Measurements from ENCODE around the gene ZMYND10. TPM values are rescaled to one million over a fixed set of nuclear protein-coding genes. Genes with fewer than 3 reads are reported as not detected.

ZMYND10 gene
- total and polyA plus RNA-seq, 5 experiments from 2014 or later = 3.6 to 4.0 TPM; not detected in 3

DNA sequence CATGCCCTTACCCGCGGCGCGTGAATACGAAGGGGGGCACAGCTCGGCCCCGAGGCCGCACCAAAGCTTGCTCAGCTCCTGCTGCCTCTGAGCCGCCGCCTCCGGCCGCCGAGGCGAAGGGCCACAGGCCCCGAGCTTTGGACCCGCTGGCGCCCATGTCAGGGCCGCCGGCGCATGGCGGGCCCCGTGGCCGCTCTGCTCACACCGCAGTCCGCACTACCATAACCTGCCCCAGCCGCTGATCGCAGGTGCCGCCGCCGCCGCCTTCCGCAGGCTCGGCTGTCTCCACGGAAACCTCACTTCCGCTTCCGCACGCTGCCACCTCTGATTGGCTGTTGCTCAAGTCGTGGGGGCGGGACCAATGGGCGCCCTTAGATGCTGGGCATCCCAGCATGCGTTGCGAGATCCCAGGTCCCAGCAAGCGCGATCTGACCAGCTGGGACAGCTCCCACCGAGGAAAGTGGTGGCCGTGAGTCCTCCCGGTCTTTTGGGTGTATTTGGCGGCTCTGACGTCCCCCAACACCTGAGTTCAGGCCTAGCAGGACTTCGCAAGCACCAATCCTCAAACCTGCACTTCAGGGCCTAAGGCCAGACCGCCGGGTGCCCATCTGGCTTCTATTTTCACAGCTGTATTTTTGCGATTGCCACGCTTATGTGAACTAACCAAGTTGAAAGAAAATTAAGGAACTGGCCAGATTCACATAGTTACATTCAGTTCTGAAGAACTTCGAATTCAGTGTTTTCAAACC is 17.4 kb downstream of the ZMYND10 start, which contains the start of gene TUSC2:
TSS of gene TUSC2 (minus strand) at position 281 of the 749 bp plus-strand sequence. CDS start at position 157, 124 bp downstream.
- Mint-ChIP-seq H3K36me3 (peaks cover 0 to 32% (median 0%) of the 10 kb centered on the region in 3 donors), H3K27me3 (no peaks in the 10 kb centered on the region), H3K9me3 (no peaks in the 10 kb centered on the region), H3K27ac (peak within 1 kb of the TSS; percentile 85 to 97 (median 95)), H3K4me1 (peaks cover 6 to 38% (median 34%) of the 10 kb centered on the region in 4 donors), H3K4me3 (peak within 1 kb of the TSS; percentile 84 to 97 (median 94))
- ATAC-seq (peak; percentile 93 to 96), DNase-seq (peak; percentile 89 to 97 (median 92))
- POLR2A ChIA-PET = interaction anchor here (0.9 to 2.8 kb wide), 11 partner anchors 10 to 239 kb away, joined by 3 to 48 read pairs (median 9); partner anchors contain the start of genes C3orf18, CYB561D2, HYAL3 and IFRD2

DNA sequence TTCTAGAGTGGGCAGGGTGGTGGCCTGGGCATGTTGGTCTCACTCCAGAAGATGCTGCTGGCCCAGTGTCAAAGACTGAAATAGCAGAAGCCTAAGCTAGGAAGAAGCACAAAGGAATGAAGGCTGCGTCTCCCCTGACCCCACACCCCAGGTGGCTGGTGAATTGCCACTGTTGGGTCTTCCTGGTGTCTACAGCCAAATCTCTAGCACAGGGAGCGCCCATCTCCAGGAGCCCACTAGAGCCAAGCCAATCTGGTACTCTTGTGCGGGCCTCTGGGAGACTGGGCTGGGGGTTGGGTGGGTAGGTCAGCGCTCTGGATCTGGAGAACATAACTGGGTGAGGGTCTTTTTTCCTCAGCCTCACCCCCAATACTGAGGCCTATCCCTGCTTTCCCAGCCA is 18.4 kb downstream of the ZMYND10 start:
- no peak for DNase-seq

DNA sequence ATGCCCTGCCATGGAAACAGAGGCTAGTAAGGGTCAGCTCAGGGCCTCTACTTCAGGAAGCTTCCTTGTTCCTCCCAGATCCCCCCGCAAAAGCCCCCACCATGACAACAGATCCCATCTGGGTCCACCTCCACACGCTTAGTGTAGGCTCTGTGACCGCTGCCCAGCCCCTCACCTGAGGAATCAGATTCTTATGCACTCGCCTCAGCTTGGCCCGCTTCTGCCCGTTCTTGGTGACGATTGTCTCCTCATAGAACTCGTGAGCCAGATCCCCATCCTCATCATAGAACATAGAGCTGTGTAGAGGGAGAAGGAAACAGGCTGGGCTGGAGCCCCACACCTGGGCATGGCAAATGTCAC is 19.4 kb downstream of the ZMYND10 start:
- no peak for ATAC-seq
- H3K36me3 Mint-ChIP-seq = peaks cover 0 to 23% (median 0%) of the 10 kb centered on the region in 3 donors
- peak overlapping the region in 9 of 10 donors; percentile 4 to 97 (median 67) for H3K4me3 Mint-ChIP-seq
- H3K27ac Mint-ChIP-seq = peak overlapping the region in 5 of 10 donors; percentile 19 to 66 (median 43)
- DNase-seq = no peak
- H3K27me3 Mint-ChIP-seq = no peaks in the 10 kb centered on the region
- H3K4me1 Mint-ChIP-seq = peaks cover 6 to 44% (median 32%) of the 10 kb centered on the region in 4 donors
- H3K9me3 Mint-ChIP-seq = no peaks in the 10 kb centered on the region
- POLR2A ChIA-PET = interaction anchor here (0.6 to 2.8 kb wide), 4 partner anchors 10 to 38 kb away, joined by 3 to 15 read pairs (median 7); partner anchors contain the start of gene RASSF1

More for the DNA sequence above, 18.4 kb downstream of the ZMYND10 start:
- Mint-ChIP-seq H3K36me3 (peaks cover 0 to 31% (median 0%) of the 10 kb centered on the region in 3 donors), H3K27me3 (no peaks in the 10 kb centered on the region), H3K4me1 (peaks cover 6 to 40% (median 33%) of the 10 kb centered on the region in 4 donors), H3K4me3 (peak overlapping the region; percentile 69 to 97 (median 86)), H3K27ac (peak overlapping the region in 9 of 10 donors; percentile 31 to 96 (median 89)), H3K9me3 (no peaks in the 10 kb centered on the region)
- ATAC-seq = no peak
- POLR2A ChIA-PET = interaction anchor here (0.9 to 2.8 kb wide), 10 partner anchors 9 to 240 kb away, joined by 3 to 48 read pairs (median 11); partner anchors contain the start of genes C3orf18, CYB561D2, HYAL3 and IFRD2

DNA sequence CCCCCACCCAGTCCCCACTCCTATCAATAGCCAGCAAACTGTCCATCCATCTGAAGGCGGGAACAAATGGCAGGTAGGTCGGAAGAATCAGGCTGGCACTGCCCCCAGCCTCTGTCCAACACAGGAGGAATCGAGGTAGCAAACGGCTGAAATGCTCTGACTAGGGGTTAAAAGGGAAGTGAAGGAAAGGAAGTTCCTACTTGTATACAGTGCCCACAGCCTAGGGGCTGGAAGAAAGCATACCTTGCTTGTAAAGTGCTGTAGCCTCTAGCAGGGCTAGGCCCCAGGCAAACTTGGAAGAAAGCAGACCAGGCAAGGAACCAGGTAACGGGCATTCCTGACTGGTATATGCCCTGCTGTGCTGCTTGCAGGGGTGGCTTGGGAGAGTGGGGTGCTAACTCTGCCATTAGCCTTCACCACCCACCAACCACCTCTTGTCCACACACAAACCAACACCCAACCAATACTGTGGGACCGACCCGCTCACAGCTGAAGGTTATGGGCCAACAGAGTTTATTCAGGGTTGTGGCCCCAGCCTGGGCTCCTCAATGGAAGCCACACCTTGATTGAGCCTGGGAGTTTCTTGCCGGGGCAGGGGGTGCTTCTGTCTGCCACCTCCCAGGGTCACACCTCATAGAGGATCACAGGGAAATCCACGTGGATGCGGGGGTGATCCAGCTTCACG is 19.9 kb downstream of the ZMYND10 start:
- H3K4me1 Mint-ChIP-seq = peaks cover 7 to 44% (median 34%) of the 10 kb centered on the region in 4 donors
- peak overlapping the region in 2 of 10 donors; percentile 43 to 52 for H3K27ac Mint-ChIP-seq
- POLR2A ChIA-PET = interaction anchor here (0.6 to 0.8 kb wide), 2 partner anchors 10 to 12 kb away, joined by 3 to 5 read pairs; no protein-coding TSS in a partner anchor
- DNase-seq (no peak), ATAC-seq (no peak)
- H3K9me3 Mint-ChIP-seq = no peaks in the 10 kb centered on the region
- H3K36me3 Mint-ChIP-seq = peaks cover 0 to 18% (median 0%) of the 10 kb centered on the region in 3 donors
- peak overlapping the region in 5 of 10 donors; percentile 4 to 74 (median 31) for H3K4me3 Mint-ChIP-seq
- no peaks in the 10 kb centered on the region for H3K27me3 Mint-ChIP-seq

DNA sequence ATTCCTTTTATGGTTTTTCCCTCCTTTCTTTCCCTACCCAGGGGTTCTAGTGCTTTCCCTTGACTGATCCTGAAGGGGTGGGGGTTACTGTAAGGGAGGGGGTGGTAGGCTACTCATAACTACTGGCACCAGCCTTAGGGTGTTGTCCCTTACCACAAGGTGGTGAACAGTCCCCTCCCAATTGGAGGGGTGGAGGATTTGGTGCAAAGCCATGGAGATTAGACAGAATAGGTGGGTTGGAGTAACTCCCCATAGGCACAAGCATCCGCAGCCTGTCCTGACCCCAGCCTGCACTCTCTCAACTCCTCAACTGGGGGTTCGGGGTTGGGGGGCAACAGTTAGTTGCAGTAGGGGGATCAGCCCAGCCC is 20.4 kb downstream of the ZMYND10 start:
- no peaks in the 10 kb centered on the region for H3K9me3 Mint-ChIP-seq
- ATAC-seq (no peak), DNase-seq (no peak)
- peaks cover 0 to 12% (median 0%) of the 10 kb centered on the region in 3 donors for H3K36me3 Mint-ChIP-seq
- peak overlapping the region in 2 of 10 donors; percentile 20 to 25 for H3K4me3 Mint-ChIP-seq
- peaks cover 9 to 49% (median 40%) of the 10 kb centered on the region in 4 donors for H3K4me1 Mint-ChIP-seq
- POLR2A ChIA-PET = interaction anchor here (1.0 to 1.3 kb wide), 2 partner anchors 10 to 26 kb away, joined by 3 to 5 read pairs; partner anchors contain the start of genes HYAL3 and NAA80
- H3K27ac Mint-ChIP-seq = peak overlapping the region in 6 of 10 donors; percentile 46 to 85 (median 75)
- no peaks in the 10 kb centered on the region for H3K27me3 Mint-ChIP-seq

DNA sequence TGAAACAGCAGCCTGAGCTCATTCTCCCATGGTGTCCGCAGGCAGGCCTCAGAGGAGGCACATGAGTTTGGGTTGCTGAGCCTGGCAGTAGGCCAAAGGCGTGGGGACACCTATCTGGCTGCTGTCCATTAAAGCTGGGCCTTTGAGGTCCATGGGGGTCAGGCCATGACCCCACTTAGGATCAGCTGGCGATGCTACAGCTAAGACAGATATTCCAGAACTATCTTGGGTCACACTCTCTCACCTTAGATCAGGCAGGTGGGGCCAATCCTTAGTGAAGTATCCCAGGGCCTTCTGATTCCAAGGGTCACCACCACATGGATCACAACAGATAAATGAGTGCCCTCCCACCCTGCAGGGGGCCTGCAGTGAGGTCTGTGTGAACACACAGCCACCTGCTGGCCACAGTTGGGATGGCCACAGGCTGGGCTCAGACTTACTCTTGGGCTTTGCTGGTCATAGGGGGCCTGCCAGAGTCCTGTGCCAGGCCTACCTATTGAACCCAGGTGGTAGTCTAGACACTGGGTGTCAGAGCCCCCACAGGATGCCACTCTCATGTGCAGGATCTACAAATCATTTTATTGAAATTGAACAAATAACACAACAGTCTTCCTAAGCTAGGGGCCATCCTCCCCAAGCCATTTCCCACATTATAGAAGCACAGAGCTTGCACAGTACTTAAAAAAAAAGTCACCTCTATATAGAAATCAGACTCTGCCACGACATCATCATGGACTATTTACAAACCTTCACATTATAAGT is 21.0 kb downstream of the ZMYND10 start:
- peak overlapping the region in 4 of 10 donors; percentile 12 to 65 (median 24) for H3K4me3 Mint-ChIP-seq
- peak in 8 of 10 donors; percentile 39 to 76 (median 51) for DNase-seq
- H3K27ac Mint-ChIP-seq = peak overlapping the region in 8 of 10 donors; percentile 31 to 85 (median 80)
- H3K9me3 Mint-ChIP-seq = no peaks in the 10 kb centered on the region
- POLR2A ChIA-PET = interaction anchor here (1.0 to 5.7 kb wide), 6 partner anchors 10 to 130 kb away, joined by 3 to 53 read pairs (median 4); partner anchors contain the start of genes HYAL3, IFRD2, NAA80 and RASSF1
- H3K36me3 Mint-ChIP-seq = peaks cover 0 to 8% (median 0%) of the 10 kb centered on the region in 3 donors
- peaks cover 10 to 55% (median 44%) of the 10 kb centered on the region in 4 donors for H3K4me1 Mint-ChIP-seq
- H3K27me3 Mint-ChIP-seq = no peaks in the 10 kb centered on the region
- peak; percentile 20 to 24 for ATAC-seq

DNA sequence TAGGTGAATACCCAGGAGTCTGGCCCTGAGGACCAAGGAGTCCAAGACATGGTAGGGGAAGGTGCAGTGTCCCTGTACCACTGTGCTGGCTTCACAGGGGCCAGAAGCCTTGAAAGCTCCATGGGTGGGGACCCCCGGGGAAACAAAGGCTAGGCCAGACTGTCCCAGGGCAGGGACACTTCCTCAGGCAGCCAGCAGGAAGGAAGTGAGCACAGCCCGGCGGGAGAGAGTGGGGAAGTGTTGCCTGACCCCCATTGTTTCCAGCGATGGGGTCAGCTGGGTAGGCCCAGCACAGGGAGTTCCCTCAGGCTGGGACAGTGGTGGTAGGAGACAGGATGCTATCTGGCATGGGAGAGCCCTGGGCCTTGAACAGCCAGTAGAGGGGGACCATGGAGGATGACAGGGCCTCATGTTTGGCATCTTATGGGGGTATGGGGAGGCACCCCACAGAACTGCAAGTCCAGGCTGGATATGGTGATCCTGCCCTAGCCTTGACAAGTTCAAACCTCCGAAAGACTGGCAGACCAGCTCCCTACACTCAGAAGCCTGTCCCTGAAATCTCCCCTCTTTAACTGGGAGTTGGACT is 21.8 kb downstream of the ZMYND10 start:
- POLR2A ChIA-PET = interaction anchor here (1.0 to 5.7 kb wide), 8 partner anchors 11 to 129 kb away, joined by 3 to 53 read pairs (median 4); partner anchors contain the start of genes HYAL3, IFRD2, NAA80 and RASSF1
- Mint-ChIP-seq H3K4me3 (peak overlapping the region in 1 of 10 donors; percentile 29), H3K4me1 (peaks cover 13 to 59% (median 50%) of the 10 kb centered on the region in 4 donors)

DNA sequence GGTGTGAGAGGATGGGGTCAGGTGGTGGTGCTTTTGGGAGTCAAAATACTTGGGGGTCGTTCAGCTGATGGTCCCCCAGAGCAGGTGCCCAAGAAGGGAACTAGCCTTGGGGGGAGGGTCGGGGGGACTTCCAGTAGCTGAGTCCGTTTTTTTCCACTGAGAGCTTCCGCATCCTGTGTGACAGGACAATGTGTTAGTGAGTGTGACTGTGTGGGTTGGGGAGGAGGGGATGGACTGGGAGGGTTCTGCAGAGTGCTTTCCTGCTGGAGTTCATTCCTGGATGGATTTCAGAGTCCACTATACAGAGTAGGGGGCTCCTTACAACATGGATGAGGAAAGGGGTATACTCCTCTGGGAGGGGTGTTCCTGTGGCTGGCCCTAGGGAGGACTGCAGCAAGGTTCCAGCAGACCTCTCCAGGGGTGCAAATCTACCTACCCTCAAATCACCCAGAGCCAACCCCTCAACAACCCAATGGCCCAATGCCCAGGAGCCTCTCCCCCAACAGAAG is 22.4 kb downstream of the ZMYND10 start:
- Mint-ChIP-seq H3K4me3 (peak overlapping the region in 6 of 10 donors; percentile 27 to 86 (median 62)), H3K4me1 (peaks cover 12 to 59% (median 49%) of the 10 kb centered on the region in 4 donors)
- DNase-seq = no peak

More for the DNA sequence above, 21.8 kb downstream of the ZMYND10 start:
- peaks cover 0 to 6% (median 0%) of the 10 kb centered on the region in 3 donors for H3K36me3 Mint-ChIP-seq
- H3K27ac Mint-ChIP-seq = peak overlapping the region in 7 of 10 donors; percentile 25 to 79 (median 44)
- DNase-seq (no peak), ATAC-seq (no peak)
- no peaks in the 10 kb centered on the region for H3K9me3 Mint-ChIP-seq
- no peaks in the 10 kb centered on the region for H3K27me3 Mint-ChIP-seq

DNA sequence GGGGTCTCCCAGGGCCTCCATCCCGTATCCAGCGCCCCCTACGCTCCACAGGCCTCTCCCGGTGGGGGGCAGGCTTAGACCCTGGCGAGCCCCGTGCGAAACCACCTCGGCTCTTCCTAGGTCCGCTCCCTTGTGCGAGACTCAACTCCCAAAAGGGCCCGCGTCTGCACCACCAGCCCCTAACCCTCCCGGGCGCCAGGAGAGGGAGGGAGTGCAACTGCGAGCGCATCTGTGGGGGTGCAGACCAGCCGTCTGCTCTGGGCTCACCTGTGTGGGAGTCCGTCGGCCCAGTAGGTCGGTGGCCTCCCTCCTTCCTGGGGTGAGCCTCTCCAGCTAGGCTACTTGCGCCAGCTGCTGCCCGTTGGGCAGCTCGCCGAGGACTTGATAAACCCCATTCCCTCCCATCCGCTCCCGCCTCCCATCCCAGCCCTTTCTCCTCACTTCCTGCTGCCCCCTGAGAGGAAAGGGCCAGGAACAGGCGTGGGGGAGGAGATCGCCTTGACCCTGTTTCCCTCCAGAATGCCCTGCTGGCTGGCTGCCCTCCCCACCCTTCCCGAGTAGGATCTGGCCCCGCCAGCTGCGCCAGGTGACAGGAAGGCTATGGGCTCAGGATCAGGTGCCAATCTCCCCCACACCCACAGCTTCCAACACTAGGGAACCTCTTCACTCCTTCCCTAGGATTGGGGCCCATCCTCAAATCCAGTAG is 23.0 kb downstream of the ZMYND10 start, which contains the start of gene HYAL2:
TSS of gene HYAL2 (minus strand) at position 360 of the 706 bp plus-strand sequence. CDS start 2,256 bp downstream, outside the sequence.
- DNase-seq = no peak
- POLR2A ChIA-PET = interaction anchor here (1.0 to 5.7 kb wide), 8 partner anchors 12 to 982 kb away, joined by 3 to 53 read pairs (median 4); partner anchors contain the start of genes HYAL3, IFRD2, NAA80 and RASSF1
- no peak for ATAC-seq
- H3K9me3 Mint-ChIP-seq = no peaks in the 10 kb centered on the region
- peaks cover 0 to 3% (median 0%) of the 10 kb centered on the region in 3 donors for H3K36me3 Mint-ChIP-seq
- H3K27me3 Mint-ChIP-seq = no peaks in the 10 kb centered on the region
- peaks cover 13 to 58% (median 46%) of the 10 kb centered on the region in 4 donors for H3K4me1 Mint-ChIP-seq
- H3K27ac Mint-ChIP-seq = peak within 1 kb of the TSS; percentile 73 to 97 (median 93)
- peak within 1 kb of the TSS; percentile 79 to 92 (median 86) for H3K4me3 Mint-ChIP-seq

More for the DNA sequence above, 22.4 kb downstream of the ZMYND10 start:
- Mint-ChIP-seq H3K27ac (peak overlapping the region in 8 of 10 donors; percentile 5 to 77 (median 52)), H3K9me3 (no peaks in the 10 kb centered on the region), H3K27me3 (no peaks in the 10 kb centered on the region), H3K36me3 (peaks cover 0 to 3% (median 0%) of the 10 kb centered on the region in 3 donors)
- POLR2A ChIA-PET = interaction anchor here (1.0 to 5.7 kb wide), 5 partner anchors 12 to 983 kb away, joined by 3 to 53 read pairs (median 3); partner anchors contain the start of genes HYAL3, IFRD2, NAA80 and RASSF1
- ATAC-seq = no peak

DNA sequence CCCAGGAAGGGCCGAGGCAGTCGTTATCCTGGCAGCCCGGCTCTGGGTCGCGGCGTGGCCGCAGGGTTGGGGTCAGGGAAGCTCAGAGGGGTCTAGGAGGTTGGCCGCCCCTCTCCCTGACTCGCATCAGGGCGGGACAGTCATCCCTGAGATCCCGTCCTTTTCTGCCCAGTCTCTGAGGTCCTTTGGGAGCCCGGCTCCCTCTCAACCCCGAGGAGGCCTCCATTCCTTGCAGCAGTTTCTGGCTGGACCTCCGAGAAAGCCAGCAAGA is 23.5 kb downstream of the ZMYND10 start:
- ATAC-seq (no peak), DNase-seq (no peak)
- peak overlapping the region in 7 of 10 donors; percentile 79 to 92 (median 87) for H3K4me3 Mint-ChIP-seq
- H3K36me3 Mint-ChIP-seq = peaks cover 0 to 3% (median 0%) of the 10 kb centered on the region in 3 donors
- POLR2A ChIA-PET = interaction anchor here (0.7 to 5.7 kb wide), 10 partner anchors 13 to 982 kb away, joined by 3 to 53 read pairs (median 4); partner anchors contain the start of genes CYB561D2, HYAL3, IFRD2 and NAA80
- peak overlapping the region in 2 of 10 donors; percentile 66 to 95 for H3K27ac Mint-ChIP-seq
- peaks cover 13 to 56% (median 44%) of the 10 kb centered on the region in 4 donors for H3K4me1 Mint-ChIP-seq
- H3K27me3 Mint-ChIP-seq = no peaks in the 10 kb centered on the region
- H3K9me3 Mint-ChIP-seq = no peaks in the 10 kb centered on the region
